Measurements from ENCODE around the gene ETDC.

DNA sequence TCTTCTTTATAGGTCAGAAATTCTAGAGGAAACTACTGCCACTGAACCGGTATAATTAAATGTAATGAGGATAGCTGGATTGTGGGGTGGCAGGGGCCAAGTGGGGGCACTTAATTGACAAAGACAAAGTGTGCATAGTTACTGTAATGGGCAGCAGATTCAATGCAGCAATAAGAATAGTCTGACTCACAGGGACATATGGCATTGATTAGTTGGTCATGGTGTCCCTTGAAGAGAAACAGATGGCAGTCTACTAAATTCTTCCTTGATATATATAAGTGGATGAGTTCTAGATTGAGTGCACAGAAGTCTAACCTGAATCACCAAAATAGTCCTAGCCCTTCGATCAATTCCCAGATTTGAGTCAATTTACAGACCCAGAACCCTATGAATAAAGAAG lies 31.6 kb downstream of the ETDC start:
- TF ChIP-seq, protein P1, sequence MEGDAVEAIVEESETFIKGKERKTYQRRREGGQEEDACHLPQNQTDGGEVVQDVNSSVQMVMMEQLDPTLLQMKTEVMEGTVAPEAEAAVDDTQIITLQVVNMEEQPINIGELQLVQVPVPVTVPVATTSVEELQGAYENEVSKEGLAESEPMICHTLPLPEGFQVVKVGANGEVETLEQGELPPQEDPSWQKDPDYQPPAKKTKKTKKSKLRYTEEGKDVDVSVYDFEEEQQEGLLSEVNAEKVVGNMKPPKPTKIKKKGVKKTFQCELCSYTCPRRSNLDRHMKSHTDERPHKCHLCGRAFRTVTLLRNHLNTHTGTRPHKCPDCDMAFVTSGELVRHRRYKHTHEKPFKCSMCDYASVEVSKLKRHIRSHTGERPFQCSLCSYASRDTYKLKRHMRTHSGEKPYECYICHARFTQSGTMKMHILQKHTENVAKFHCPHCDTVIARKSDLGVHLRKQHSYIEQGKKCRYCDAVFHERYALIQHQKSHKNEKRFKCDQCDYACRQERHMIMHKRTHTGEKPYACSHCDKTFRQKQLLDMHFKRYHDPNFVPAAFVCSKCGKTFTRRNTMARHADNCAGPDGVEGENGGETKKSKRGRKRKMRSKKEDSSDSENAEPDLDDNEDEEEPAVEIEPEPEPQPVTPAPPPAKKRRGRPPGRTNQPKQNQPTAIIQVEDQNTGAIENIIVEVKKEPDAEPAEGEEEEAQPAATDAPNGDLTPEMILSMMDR (IDR thresholded peaks at IDR 0.05): no peak
- no peak for TF ChIP-seq POLR2A (IDR thresholded peaks at IDR 0.05)
- no peak for TF ChIP-seq POLR2AphosphoS5 (IDR thresholded peaks at IDR 0.05; ENCODE audit: insufficient read depth in 1 of 2, low read depth in 1 of 2)

Data from vagina (tissue), 2 donors.